H1 (cell line): ENCODE measurements around the gene FLNC. TPM values are rescaled to one million over a fixed set of nuclear protein-coding genes. Genes with fewer than 3 reads are reported as not detected.

ENCODE experiments used
- CTCF ChIA-PET: fragments of 300-600 bp; sonication (Branson Sonifier 250); formaldehyde crosslinking; loops from one replicate; lab custom pipeline; 2021; ENCODE audit not compliant: partially characterized antibody; lab: Charles Lee
- POLR2A ChIA-PET: fragments of 300-600 bp; sonication (Branson Sonifier 250); formaldehyde crosslinking; loops from one replicate; lab custom pipeline; 2021; ENCODE audit warnings: inconsistent platforms; ENCODE audit not compliant: partially characterized antibody; lab: Charles Lee
- DNase-seq, 2 experiments: peaks; one replicate each; pipeline versions ENCODE4 v3.0.0 to v3.0.0-alpha.2; 2010 to 2022; ENCODE audit warnings: low spot score in 2 of 2, low read depth in 1 of 2, mixed read lengths in 1 of 2
- FAIRE-seq: peaks from 2 replicates; lab custom pipeline; 2011; peaks lifted over from hg19 to GRCh38; lab: Jason Lieb, UNC
- H2AFZ ChIP-seq: 2 replicates; pipeline ENCODE4 v1.8.1; 2012; ENCODE audit warnings: low read length, inconsistent platforms
- H2AK5ac ChIP-seq: 2 replicates; pipeline ENCODE4 v1.6.1; 2013; ENCODE audit warnings: low read depth, low read length
- H2BK120ac ChIP-seq: replicated peaks from 2 replicates; pipeline ENCODE3; 2013; ENCODE audit warnings: low read depth, low read length, inconsistent platforms
- H2BK12ac ChIP-seq: 2 replicates; pipeline ENCODE4 v1.6.1; 2013; ENCODE audit warnings: low read depth, low read length
- H2BK15ac ChIP-seq: 2 replicates; pipeline ENCODE4 v1.6.1; 2013; ENCODE audit warnings: low read length
- H2BK20ac ChIP-seq: 2 replicates; pipeline ENCODE4 v1.6.1; 2013; ENCODE audit warnings: low read length
- H2BK5ac ChIP-seq: 2 replicates; pipeline ENCODE4 v1.6.1; 2013; ENCODE audit warnings: low read depth, low read length
- H3K14ac ChIP-seq: 2 replicates; pipeline ENCODE4 v1.6.1; 2013; ENCODE audit warnings: inconsistent platforms; ENCODE audit not compliant: insufficient read length
- H3K18ac ChIP-seq: 2 replicates; pipeline ENCODE4 v1.6.1; 2013; ENCODE audit warnings: low read length; ENCODE audit errors: extremely low read depth
- H3K23ac ChIP-seq: 2 replicates; pipeline ENCODE4 v1.6.1; 2013; ENCODE audit warnings: inconsistent platforms; ENCODE audit not compliant: insufficient read length
- H3K23me2 ChIP-seq: 2 replicates; pipeline ENCODE4 v1.6.1; 2013; ENCODE audit warnings: low read depth, low read length
- H3K27ac ChIP-seq: 2 replicates; pipeline ENCODE4 v1.6.1; 2011; ENCODE audit warnings: low read depth, low read length, inconsistent platforms
- H3K27me3 ChIP-seq, 4 experiments: replicated peaks in 1 of 4; 1 replicate in 1 of 4; 2 replicates in 3 of 4; pipeline versions ENCODE4 v1.6.1 to v1.8.1; 2011 to 2013; ENCODE audit warnings: low read length in 3 of 4, mild to moderate bottlenecking in 3 of 4, inconsistent platforms in 2 of 4, mixed read lengths in 2 of 4, moderate library complexity in 1 of 4; ENCODE audit not compliant: control insufficient read depth in 3 of 4, insufficient read depth in 3 of 4; ENCODE audit errors: extremely low read depth in 1 of 4
- H3K36me3 ChIP-seq, 4 experiments: 2 replicates each; pipeline versions ENCODE4 v1.6.1 to v1.8.1; 2011 to 2013; ENCODE audit warnings: mild to moderate bottlenecking in 4 of 4, low read length in 3 of 4, moderate library complexity in 2 of 4, control low read depth in 1 of 4, inconsistent platforms in 1 of 4; ENCODE audit not compliant: insufficient read depth in 4 of 4, control insufficient read depth in 2 of 4
- H3K4ac ChIP-seq: replicated peaks from 2 replicates; pipeline ENCODE3; 2013; ENCODE audit warnings: low read length, low read depth, mixed read lengths, inconsistent platforms; ENCODE audit not compliant: insufficient read length
- H3K4me1 ChIP-seq, 4 experiments: replicated peaks in 1 of 4; 1 replicate in 1 of 4; 2 replicates in 3 of 4; pipeline versions ENCODE4 v1.6.1 to v1.8.1; 2011 to 2013; ENCODE audit warnings: low read length in 3 of 4, inconsistent platforms in 2 of 4, mixed read lengths in 1 of 4; ENCODE audit not compliant: insufficient read depth in 4 of 4, control insufficient read depth in 3 of 4
- H3K4me2 ChIP-seq, 2 experiments: 2 replicates each; pipeline versions ENCODE4 v1.6.1 to v1.8.1; 2011 to 2013; ENCODE audit warnings: low read depth in 2 of 2, low read length in 2 of 2, control low read depth in 1 of 2, inconsistent platforms in 1 of 2, mild to moderate bottlenecking in 1 of 2; ENCODE audit not compliant: insufficient read depth in 1 of 2
- H3K4me3 ChIP-seq, 4 experiments: fragments of 200-600, 300-600 bp in 1 of 4; sonication (generic), shearing (Covaris generic), sonication (Bioruptor Twin) in 1 of 4; 2 replicates each; pipeline versions ENCODE4 v1.5.1 to v1.8.1; 2011 to 2016; ENCODE audit warnings: low read length in 4 of 4, low read depth in 3 of 4, control low read depth in 2 of 4, inconsistent platforms in 2 of 4, mild to moderate bottlenecking in 2 of 4, mixed read lengths in 1 of 4, moderate library complexity in 1 of 4; ENCODE audit not compliant: insufficient read depth in 2 of 4; ENCODE audit errors: extremely low read depth in 1 of 4
- H3K56ac ChIP-seq: replicated peaks from 2 replicates; pipeline ENCODE3; 2013; ENCODE audit warnings: low read depth, mild to moderate bottlenecking, mixed read lengths, low read length, inconsistent platforms; ENCODE audit not compliant: insufficient read length
- H3K79me1 ChIP-seq: 2 replicates; pipeline ENCODE4 v1.6.1; 2013; ENCODE audit warnings: low read depth, low read length, control low read depth
- H3K79me2 ChIP-seq, 2 experiments: 2 replicates each; pipeline versions ENCODE4 v1.6.1 to v1.8.1; 2012 to 2013; ENCODE audit warnings: low read length in 2 of 2, mild to moderate bottlenecking in 2 of 2, inconsistent platforms in 1 of 2; ENCODE audit not compliant: insufficient read depth in 2 of 2, control insufficient read depth in 1 of 2
- H3K9ac ChIP-seq, 4 experiments: replicated peaks in 1 of 4; 1 replicate in 1 of 4; 2 replicates in 3 of 4; pipeline versions ENCODE4 v1.6.1 to v1.8.1; 2011 to 2013; ENCODE audit warnings: low read depth in 3 of 4, low read length in 3 of 4, control low read depth in 2 of 4, mild to moderate bottlenecking in 2 of 4, moderate library complexity in 2 of 4, inconsistent platforms in 1 of 4; ENCODE audit errors: extremely low read depth in 1 of 4
- H3K9me3 ChIP-seq, 2 experiments: 2 replicates each; pipeline versions ENCODE4 v1.6.1 to v1.8.1; 2012 to 2013; ENCODE audit warnings: mild to moderate bottlenecking in 2 of 2, moderate library complexity in 2 of 2, control low read depth in 1 of 2, inconsistent platforms in 1 of 2, low read depth in 1 of 2, low read length in 1 of 2, mixed read lengths in 1 of 2; ENCODE audit not compliant: insufficient read depth in 2 of 2
- H4K20me1 ChIP-seq, 2 experiments: replicated peaks in 1 of 2; 2 replicates each; pipeline versions ENCODE3 to v1.8.1; 2011 to 2013; ENCODE audit warnings: inconsistent platforms in 2 of 2, low read length in 2 of 2, mild to moderate bottlenecking in 1 of 2; ENCODE audit not compliant: insufficient read depth in 2 of 2, control insufficient read depth in 1 of 2
- H4K5ac ChIP-seq: 2 replicates; pipeline ENCODE4 v1.6.1; 2013; ENCODE audit warnings: low read length, low read depth, mixed read lengths, inconsistent platforms; ENCODE audit not compliant: insufficient read length
- H4K8ac ChIP-seq: 2 replicates; pipeline ENCODE4 v1.8.0; 2013; ENCODE audit warnings: mild to moderate bottlenecking, moderate library complexity, low read length, inconsistent platforms; ENCODE audit not compliant: insufficient read depth; ENCODE audit errors: extremely low read depth
- H4K91ac ChIP-seq: replicated peaks from 2 replicates; pipeline ENCODE3; 2013; ENCODE audit warnings: low read length, mixed read lengths, inconsistent platforms; ENCODE audit not compliant: insufficient read length
- E2F6 ChIP-seq: IDR thresholded peaks from 2 replicates; pipeline ENCODE4 v1.6.1; 2012; ENCODE audit warnings: inconsistent platforms
- EGR1 ChIP-seq: IDR thresholded peaks from 2 replicates; pipeline ENCODE4 v1.6.1; 2011; ENCODE audit warnings: low read depth, low read length, borderline replicate concordance
- EP300 ChIP-seq, 2 experiments: IDR thresholded peaks; 1 replicate in 1 of 2; 2 replicates in 1 of 2; pipeline ENCODE4 v1.6.1; 2011 to 2012; ENCODE audit warnings: low read depth in 2 of 2, low read length in 2 of 2, mild to moderate bottlenecking in 2 of 2, borderline replicate concordance in 1 of 2, inconsistent platforms in 1 of 2, moderate library complexity in 1 of 2
- HDAC6 ChIP-seq: IDR thresholded peaks from one replicate; pipeline ENCODE4 v1.7.1; 2012; ENCODE audit warnings: low read depth, mild to moderate bottlenecking, inconsistent platforms, low read length, moderate library complexity
- MAX ChIP-seq: IDR thresholded peaks from 2 replicates; pipeline ENCODE4 v1.6.1; 2012; ENCODE audit warnings: inconsistent platforms
- NANOG ChIP-seq: IDR thresholded peaks from 2 replicates; pipeline ENCODE4 v1.6.1; 2011; ENCODE audit warnings: low read length, low read depth, mild to moderate bottlenecking, inconsistent platforms; ENCODE audit not compliant: insufficient read depth, poor library complexity, severe bottlenecking
- NRF1 ChIP-seq: IDR thresholded peaks from 2 replicates; pipeline ENCODE4 v1.6.1; 2011; ENCODE audit warnings: mild to moderate bottlenecking, low read depth, low read length, improper control_type of control experiment
- RBBP5 ChIP-seq: IDR thresholded peaks from 2 replicates; pipeline ENCODE4 v1.7.1; 2012; ENCODE audit warnings: low read depth, mild to moderate bottlenecking, inconsistent platforms, low read length, moderate library complexity, borderline replicate concordance
- SP4 ChIP-seq: IDR thresholded peaks from 2 replicates; pipeline ENCODE4 v1.6.1; 2012; ENCODE audit warnings: low read length, inconsistent platforms
- USF2 ChIP-seq: IDR thresholded peaks from 2 replicates; pipeline ENCODE4 v1.6.1; 2011; ENCODE audit warnings: low read length, improper control_type of control experiment
- WGBS, 2 experiments: shearing (Covaris generic) in 1 of 2; methylation state at CpG; one replicate each; pipeline versions ENCODE4 v1.1.6 to v1.1.7; 2013 to 2015; ENCODE audit warnings: low lambda C conversion rate in 2 of 2, mixed read lengths in 2 of 2, inconsistent platforms in 1 of 2, low coverage in 1 of 2, missing lambda C conversion rate in 1 of 2; ENCODE audit not compliant: insufficient replicate concordance in 2 of 2, insufficient coverage in 1 of 2, insufficient read length in 1 of 2; ENCODE audit errors: extremely low coverage in 1 of 2, missing lambda C conversion rate in 1 of 2; 5-methylcytosine and 5-hydroxymethylcytosine counted together
- polyA plus RNA-seq, 7 experiments: library from polyadenylated mRNA; depleted of rRNA in 3 of 7; stranded (reverse) in 5 of 7; unstranded in 2 of 7; fragments of >200 nt in 5 of 7; fragments of 200-250 nt in 2 of 7; gene quantifications; 1 replicate in 5 of 7; 2 replicates in 1 of 7; 4 replicates in 1 of 7; pipeline versions ENCODE4 v1.2.1 to v1.2.3, GENCODE V29; 2011 to 2013; ENCODE audit warnings: missing spikeins in 2 of 7, mixed read lengths in 2 of 7
- total RNA-seq: library from RNA; stranded (reverse); fragmentation: NEBNext Ultra II Directional; extraction: Animal tissue kit (Norgen Biotek cat#: 25700); gene quantifications from 2 replicates; pipeline ENCODE4 v1.2.1, GENCODE V29; 2021

FLNC gene
- total and polyA plus RNA-seq, 2 of the 8 experiments (the other 6 are each of a cell fraction or from before 2014, with no cell fraction given): 1.9 to 10.7 TPM

GRCh38 chr7:128867241-128867640 is 37.0 kb downstream of the FLNC start:
- Histone ChIP-seq H3K23ac (no peak overlapping the region), H3K4me3 (no peak overlapping the region), H4K91ac (no peak overlapping the region), H4K5ac (no peak overlapping the region), H4K20me1 (peaks cover 3 to 20% of the 10 kb centered on the region in 2 experiments), H3K27ac (no peak overlapping the region), H2BK5ac (no peak overlapping the region), H3K79me1 (no peaks in the 10 kb centered on the region), H4K8ac (no peak overlapping the region), H2AK5ac (no peak overlapping the region), H2BK20ac (no peak overlapping the region), H3K79me2 (no peaks in the 10 kb centered on the region), H3K9me3 (no peaks in the 10 kb centered on the region), H3K9ac (no peak overlapping the region), H3K4me2 (no peak overlapping the region; a peak in 1 of 4 replicates), H2BK12ac (no peak overlapping the region), H3K56ac (no peak overlapping the region), H3K36me3 (no peaks in the 10 kb centered on the region), H2AFZ (no peak overlapping the region), H3K4ac (no peak overlapping the region), H3K14ac (no peak overlapping the region), H3K4me1 (peaks cover 0 to 21% (median 12%) of the 10 kb centered on the region in 4 experiments; a peak in 6 of 7 replicates), H2BK15ac (no peak overlapping the region), H2BK120ac (no peak overlapping the region)
- ChIA-PET CTCF (interaction anchor here (1.0 to 10.2 kb wide), 7 partner anchors 10 to 224 kb away, joined by 3 to 148 read pairs (median 5); no protein-coding TSS in a partner anchor), POLR2A (interaction anchor here (0.6 to 4.5 kb wide), 6 partner anchors 8 to 408 kb away, joined by 3 to 27 read pairs (median 4); no protein-coding TSS in a partner anchor)
- no peak for FAIRE-seq
- no peak for DNase-seq
- 80% methylated on average over 4 of the region's 4 CpGs; no CpG with 5 or more reads in 1 of the 2 experiments for WGBS, 2 experiments
- TF ChIP-seq HDAC6: no peak
- no peak for TF ChIP-seq E2F6
- no peak for TF ChIP-seq MAX
- TF ChIP-seq RBBP5: no peak
- TF ChIP-seq EGR1: no peak
- no peak for TF ChIP-seq USF2
- TF ChIP-seq NANOG: no peak
- TF ChIP-seq NRF1: no peak
- TF ChIP-seq SP4: no peak
- no peak for TF ChIP-seq EP300 (IDR thresholded peaks at IDR 0.05; ENCODE audit: borderline replicate concordance in 1 of 2, low read depth in 2 of 2, low read length in 2 of 2)
- TF ChIP-seq, all 59 proteins: peak for 0
- Histone ChIP-seq H3K18ac (no peak overlapping the region), H3K23me2 (peaks cover 16% of the 10 kb centered on the region), H3K27me3 (peaks cover 5 to 41% (median 35%) of the 10 kb centered on the region in 4 experiments)
